Naive thymus-derived CD8-positive, alpha-beta T cell (primary cell): ENCODE measurements around the gene PAK4. TPM values are rescaled to one million over a fixed set of nuclear protein-coding genes. Genes with fewer than 3 reads are reported as not detected.
"Not testable (repeated sequence)": the region's sequence is repeated elsewhere in the genome, so short reads cannot be mapped to it uniquely, and the experiment has no call there.

Source experiments
- ATAC-seq, 2 donors: fragments of 150-1000 bp; cut with Tn5 transposase in 1 of 2; sonication (Bioruptor Pico), chemical (Tn5 transposase) in 1 of 2; 1 replicate in 1 of 2; 2 replicates in 1 of 2; pipeline ENCODE4 v1.10.0; 2021; ENCODE audit warnings: mild to moderate bottlenecking in 2 of 2, moderate library complexity in 2 of 2
- POLR2A ChIA-PET: fragments of 350-600 bp; sonication (Branson Sonifier 250); formaldehyde crosslinking; loops from one replicate; lab custom pipeline; 2021; ENCODE audit warnings: antibody characterized with exemption; lab: Charles Lee
- DNase-seq, 10 donors: peaks; one replicate each; pipeline versions ENCODE4 v3.0.0 to v3.0.0-alpha.2; 2020 to 2022
- H3K27ac Mint-ChIP-seq, 10 donors: one replicate each; pipeline ENCODE4 v1.8.0; 2020 to 2022; ENCODE audit warnings: mild to moderate bottlenecking in 10 of 10, mixed read lengths in 10 of 10, moderate library complexity in 4 of 10, inconsistent platforms in 1 of 10
- H3K27me3 Mint-ChIP-seq, 5 donors: one replicate each; pipeline ENCODE4 v1.8.0; 2021 to 2022; ENCODE audit warnings: mixed read lengths in 5 of 5
- H3K36me3 Mint-ChIP-seq, 3 donors: one replicate each; pipeline ENCODE4 v1.8.0; 2020 to 2022; ENCODE audit warnings: mixed read lengths in 3 of 3, mild to moderate bottlenecking in 2 of 3, inconsistent platforms in 1 of 3
- H3K4me1 Mint-ChIP-seq, 4 donors: one replicate each; pipeline ENCODE4 v1.8.0; 2021 to 2022; ENCODE audit warnings: mixed read lengths in 4 of 4
- H3K4me3 Mint-ChIP-seq, 10 donors: one replicate each; pipeline ENCODE4 v1.8.0; 2020 to 2022; ENCODE audit warnings: mild to moderate bottlenecking in 10 of 10, mixed read lengths in 10 of 10, moderate library complexity in 6 of 10, inconsistent platforms in 1 of 10
- H3K9me3 Mint-ChIP-seq, 9 donors: one replicate each; pipeline ENCODE4 v1.8.0; 2020 to 2022; ENCODE audit warnings: mixed read lengths in 9 of 9, mild to moderate bottlenecking in 3 of 9, inconsistent platforms in 1 of 9, moderate library complexity in 1 of 9
- polyA plus RNA-seq, 3 donors: library from polyadenylated mRNA; unstranded; fragments of 300-500 nt; fragmentation: Illumina TruSeq; gene quantifications; one replicate each; pipeline ENCODE4 v1.2.3, GENCODE V29; 2021
- total RNA-seq, 8 experiments: library from RNA in 2 of 8; stranded (reverse) in 2 of 8; gene quantifications; one replicate each; pipeline ENCODE4 v1.2.3 and lab custom pipeline; 2021 to 2026

The PAK4 gene
- total and polyA plus RNA-seq, 5 experiments from 2014 or later, result 1.3 to 16.8 (median 1.4) TPM

GRCh38 chr19:39136225-39136940 is 10.8 kb downstream of the PAK4 start:
- POLR2A ChIA-PET, result no interaction called here
- ATAC-seq, result no peak
- H3K27ac Mint-ChIP-seq, result peak overlapping the region in 3 of 10 donors; percentile 17 to 48 (median 46)
- no peaks in the 10 kb centered on the region for H3K9me3 Mint-ChIP-seq
- H3K36me3 Mint-ChIP-seq, result peaks cover 0 to 6% (median 0%) of the 10 kb centered on the region in 3 donors
- DNase-seq, result no peak
- H3K27me3 Mint-ChIP-seq, result no peaks in the 10 kb centered on the region
- peaks cover 25 to 42% (median 33%) of the 10 kb centered on the region in 4 donors for H3K4me1 Mint-ChIP-seq
- H3K4me3 Mint-ChIP-seq, result no peak overlapping the region

- H3K4me1 Mint-ChIP-seq, result peaks cover 22 to 41% (median 31%) of the 10 kb centered on the region in 4 donors
- POLR2A ChIA-PET, result no interaction called here
- peaks cover 0 to 6% (median 0%) of the 10 kb centered on the region in 3 donors for H3K36me3 Mint-ChIP-seq
- ATAC-seq (no peak), DNase-seq (no peak)
- H3K4me3 Mint-ChIP-seq, result no peak overlapping the region
- H3K27ac Mint-ChIP-seq, result peak overlapping the region in 1 of 10 donors; percentile 48
- H3K9me3 Mint-ChIP-seq, result no peaks in the 10 kb centered on the region
- no peaks in the 10 kb centered on the region for H3K27me3 Mint-ChIP-seq
Measured at GRCh38 chr19:39137131-39137530, 11.5 kb downstream of the PAK4 start.

- H3K27me3 Mint-ChIP-seq, result no peaks in the 10 kb centered on the region
- DNase-seq (no peak), ATAC-seq (no peak)
- peak overlapping the region in 1 of 10 donors; percentile 32 for H3K27ac Mint-ChIP-seq
- H3K4me3 Mint-ChIP-seq, result no peak overlapping the region
- H3K36me3 Mint-ChIP-seq, result peaks cover 0 to 6% (median 0%) of the 10 kb centered on the region in 3 donors
- POLR2A ChIA-PET, result no interaction called here
- H3K4me1 Mint-ChIP-seq, result peaks cover 12 to 39% (median 26%) of the 10 kb centered on the region in 4 donors
- no peaks in the 10 kb centered on the region for H3K9me3 Mint-ChIP-seq
Measured at GRCh38 chr19:39138221-39139211, 12.9 kb downstream of the PAK4 start.

GRCh38 chr19:39139305-39139874 is 13.8 kb downstream of the PAK4 start:
- Mint-ChIP-seq H3K36me3 (peaks cover 0 to 3% (median 0%) of the 10 kb centered on the region in 3 donors), H3K4me1 (peaks cover 15 to 42% (median 27%) of the 10 kb centered on the region in 4 donors), H3K4me3 (no peak overlapping the region), H3K9me3 (no peaks in the 10 kb centered on the region), H3K27me3 (no peaks in the 10 kb centered on the region), H3K27ac (peak overlapping the region in 1 of 10 donors; percentile 62)
- DNase-seq (no peak), ATAC-seq (no peak)
- POLR2A ChIA-PET, result no interaction called here

GRCh38 chr19:39139971-39140453 is 14.4 kb downstream of the PAK4 start:
- DNase-seq (no peak), ATAC-seq (no peak)
- Mint-ChIP-seq H3K9me3 (no peaks in the 10 kb centered on the region), H3K27me3 (no peaks in the 10 kb centered on the region), H3K36me3 (peaks cover 0 to 2% (median 0%) of the 10 kb centered on the region in 3 donors), H3K4me3 (no peak overlapping the region), H3K27ac (peak overlapping the region in 2 of 10 donors; percentile 62 to 81), H3K4me1 (peaks cover 20 to 47% (median 33%) of the 10 kb centered on the region in 4 donors)
- POLR2A ChIA-PET, result no interaction called here

- Mint-ChIP-seq H3K4me1 (peaks cover 21 to 49% (median 34%) of the 10 kb centered on the region in 4 donors), H3K4me3 (no peak overlapping the region), H3K9me3 (no peaks in the 10 kb centered on the region), H3K36me3 (peaks cover 0 to 2% (median 0%) of the 10 kb centered on the region in 3 donors), H3K27ac (peak overlapping the region in 2 of 10 donors; percentile 8 to 81), H3K27me3 (no peaks in the 10 kb centered on the region)
- POLR2A ChIA-PET, result no interaction called here
- ATAC-seq (no peak), DNase-seq (no peak)
Measured at GRCh38 chr19:39140594-39140993, 15.0 kb downstream of the PAK4 start.

GRCh38 chr19:39141929-39142328 is 16.3 kb downstream of the PAK4 start:
- Mint-ChIP-seq H3K27ac (peak overlapping the region in 1 of 10 donors; percentile 81), H3K4me3 (no peak overlapping the region), H3K27me3 (no peaks in the 10 kb centered on the region), H3K36me3 (no peaks in the 10 kb centered on the region), H3K4me1 (peaks cover 16 to 48% (median 34%) of the 10 kb centered on the region in 4 donors), H3K9me3 (peaks cover 0 to 2% (median 0%) of the 10 kb centered on the region in 9 donors)
- POLR2A ChIA-PET, result interaction anchor here (0.6 kb wide), 1 partner anchor 1286 kb away, joined by 5 read pairs; no protein-coding TSS in a partner anchor
- no peak for ATAC-seq
- DNase-seq, result no peak

- no peak overlapping the region for H3K4me3 Mint-ChIP-seq
- H3K36me3 Mint-ChIP-seq, result no peaks in the 10 kb centered on the region
- peak overlapping the region in 3 of 10 donors; percentile 17 to 55 (median 41) for H3K27ac Mint-ChIP-seq
- POLR2A ChIA-PET, result no interaction called here
- DNase-seq (no peak), ATAC-seq (no peak)
- peaks cover 0 to 2% (median 0%) of the 10 kb centered on the region in 9 donors for H3K9me3 Mint-ChIP-seq
- H3K4me1 Mint-ChIP-seq, result peaks cover 19 to 49% (median 37%) of the 10 kb centered on the region in 4 donors
- no peaks in the 10 kb centered on the region for H3K27me3 Mint-ChIP-seq
Measured at GRCh38 chr19:39142630-39143029, 17.0 kb downstream of the PAK4 start.

- ATAC-seq, H3K36me3 Mint-ChIP-seq: not testable (repeated sequence)
- POLR2A ChIA-PET, result interaction anchor here (0.7 kb wide), 1 partner anchor 111 kb away, joined by 5 read pairs; no protein-coding TSS in a partner anchor
Measured at GRCh38 chr19:39143757-39144289, 18.2 kb downstream of the PAK4 start.

GRCh38 chr19:39144290-39145071 is 18.9 kb downstream of the PAK4 start:
- no peak for ATAC-seq
- Mint-ChIP-seq H3K27ac (peak overlapping the region in 6 of 10 donors; percentile 13 to 58 (median 34)), H3K4me1 (peaks cover 17 to 52% (median 35%) of the 10 kb centered on the region in 4 donors), H3K27me3 (no peaks in the 10 kb centered on the region), H3K4me3 (no peak overlapping the region), H3K9me3 (peaks cover 0 to 2% (median 0%) of the 10 kb centered on the region in 9 donors), H3K36me3 (peaks cover 0 to 3% (median 0%) of the 10 kb centered on the region in 3 donors)
- DNase-seq, result no peak
- POLR2A ChIA-PET, result no interaction called here

More at GRCh38 chr19:39143757-39144289, 18.2 kb downstream of the PAK4 start:
- H3K4me3 Mint-ChIP-seq, H3K9me3 Mint-ChIP-seq, H3K27me3 Mint-ChIP-seq, DNase-seq: not testable (repeated sequence)
- H3K27ac Mint-ChIP-seq, result peak overlapping the region in 4 of 10 donors; percentile 12 to 58 (median 34)
- H3K4me1 Mint-ChIP-seq, result peaks cover 17 to 52% (median 35%) of the 10 kb centered on the region in 4 donors
